Middle frontal gyrus (tissue), 1 donor: ENCODE results near the gene CA4.
A peak's percentile ranks its signal among the peaks of the same experiment; 100 is the strongest.

Source experiments
- DNase-seq: peaks from one replicate; pipeline ENCODE4 v3.0.0-alpha.2; 2015; ENCODE audit warnings: low spot score; ENCODE audit errors: extremely low spot score

The CA4 gene

GRCh38 chr17:60154616-60155426, 5.0 kb downstream of the CA4 start:
- DNase-seq: no peak

- DNase-seq: no peak
Measured at GRCh38 chr17:60155427-60155814, 5.6 kb downstream of the CA4 start.

- DNase-seq: no peak
Measured at GRCh38 chr17:60155815-60156214, 6.0 kb downstream of the CA4 start.

GRCh38 chr17:60156746-60157145, 7.0 kb downstream of the CA4 start:
- no peak for DNase-seq

GRCh38 chr17:60157487-60158040, 7.8 kb downstream of the CA4 start:
- DNase-seq: no peak

GRCh38 chr17:60158751-60159478, 9.1 kb downstream of the CA4 start:
- DNase-seq: no peak

GRCh38 chr17:60159479-60159866, 9.7 kb downstream of the CA4 start:
- no peak for DNase-seq

GRCh38 chr17:60160829-60161501, 11.2 kb downstream of the CA4 start:
- no peak for DNase-seq

- no peak for DNase-seq
Measured at GRCh38 chr17:60161598-60162330, 12.0 kb downstream of the CA4 start.

- DNase-seq: no peak
Measured at GRCh38 chr17:60163108-60163784, 13.5 kb downstream of the CA4 start.

GRCh38 chr17:60164164-60164563, 14.4 kb downstream of the CA4 start:
- DNase-seq: no peak

GRCh38 chr17:60164697-60165096, 14.9 kb downstream of the CA4 start:
- DNase-seq: no peak

- no peak for DNase-seq
Measured at GRCh38 chr17:60165223-60165622, 15.4 kb downstream of the CA4 start.

- no peak for DNase-seq
Measured at GRCh38 chr17:60165971-60166370, 16.2 kb downstream of the CA4 start.

- DNase-seq: no peak
Measured at GRCh38 chr17:60167065-60167741, 17.4 kb downstream of the CA4 start.

GRCh38 chr17:60168654-60169053, 18.9 kb downstream of the CA4 start:
- DNase-seq: no peak

- no peak for DNase-seq
Measured at GRCh38 chr17:60169921-60170817, 20.4 kb downstream of the CA4 start.

GRCh38 chr17:60170835-60171752, 21.3 kb downstream of the CA4 start:
- peak; percentile 43 for DNase-seq
